T follicular helper cell (primary cell): ENCODE measurements around the gene B9D1.

Experiments
- DNase-seq: peaks from one replicate; pipeline ENCODE4 v3.0.0-alpha.2; 2020; ENCODE audit warnings: low read depth

The B9D1 gene

DNA sequence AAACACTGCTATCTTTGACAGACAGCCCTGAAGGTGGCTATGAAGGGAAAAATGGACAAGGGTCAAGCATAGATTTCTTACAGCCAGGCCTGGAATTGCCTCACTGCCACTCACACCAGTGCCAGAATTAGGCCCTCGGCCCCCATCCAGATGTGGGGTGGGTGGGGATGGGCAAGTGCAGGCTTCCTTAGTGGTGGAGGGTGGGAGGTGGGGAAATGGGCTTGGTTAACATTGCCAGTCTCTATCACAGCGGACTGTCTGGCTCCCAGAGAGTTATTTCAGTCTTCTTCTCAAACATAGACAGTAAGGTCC lies 24.9 kb downstream of the B9D1 start:
- DNase-seq: no peak

GRCh38 chr17:19336938-19337711 lies 25.4 kb downstream of the B9D1 start:
- no peak for DNase-seq

GRCh38 chr17:19335951-19336631 lies 26.4 kb downstream of the B9D1 start:
- no peak for DNase-seq

DNA sequence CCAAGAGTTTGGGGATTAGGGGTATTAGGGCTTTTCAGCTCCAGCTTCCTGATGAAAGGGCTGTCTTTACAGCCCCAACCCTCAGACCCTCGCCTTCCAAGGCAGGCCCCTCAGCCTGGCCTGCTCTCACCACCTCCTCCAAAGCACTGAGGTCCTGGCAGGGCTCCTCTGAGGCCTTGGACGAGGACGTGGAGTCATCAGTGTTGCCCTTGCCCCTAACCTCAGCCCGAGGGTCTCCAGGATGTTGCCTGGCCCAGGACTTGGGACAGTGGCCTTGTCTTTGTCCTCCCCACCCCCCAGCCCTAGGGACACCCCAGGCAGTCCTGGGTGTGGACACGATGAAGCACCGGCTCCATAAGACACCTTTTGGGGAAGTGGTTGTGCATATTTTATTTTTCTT lies 28.2 kb downstream of the B9D1 start:
- no peak for DNase-seq

DNA sequence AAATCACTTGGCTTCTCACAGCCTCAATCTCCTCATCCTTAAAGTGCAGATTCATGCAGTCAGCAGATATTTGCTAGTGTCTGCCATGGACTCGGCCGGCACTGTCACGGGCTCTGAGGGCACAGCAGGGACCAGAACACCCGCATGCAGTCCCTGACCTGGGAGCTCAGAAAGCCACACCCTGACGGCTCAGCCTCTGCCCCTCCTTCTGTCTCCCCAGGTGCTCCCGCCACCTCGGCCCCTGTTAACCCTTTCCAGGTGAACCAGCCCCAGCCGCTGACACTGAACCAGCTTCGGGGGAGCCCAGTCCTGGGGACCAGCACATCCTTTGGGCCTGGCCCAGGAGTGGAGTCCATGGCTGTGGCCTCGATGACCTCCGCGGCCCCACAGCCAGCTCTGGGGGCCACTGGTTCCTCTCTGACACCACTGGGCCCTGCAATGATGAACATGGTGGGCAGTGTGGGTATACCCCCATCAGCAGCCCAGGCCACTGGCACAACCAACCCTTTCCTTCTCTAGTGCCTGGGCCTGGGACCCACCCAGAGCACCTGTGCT lies 28.7 kb downstream of the B9D1 start:
- no peak for DNase-seq

DNA sequence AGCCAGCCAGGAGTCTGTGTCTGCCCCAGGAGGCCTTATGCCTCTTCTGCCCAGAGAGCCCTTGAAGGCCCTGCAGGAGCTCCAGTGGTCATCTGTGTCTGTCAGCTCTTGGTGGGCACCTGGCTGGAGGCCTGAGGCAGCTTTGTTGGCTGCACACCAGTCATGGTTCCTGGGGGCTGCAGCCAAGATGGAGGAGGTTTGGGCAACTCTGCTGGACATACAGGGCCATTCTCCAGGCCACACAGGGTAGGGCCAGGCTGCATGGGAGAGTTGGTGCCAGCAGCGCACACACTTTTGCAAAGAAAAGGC lies 29.4 kb downstream of the B9D1 start:
- DNase-seq: no peak

GRCh38 chr17:19332371-19333131 lies 30.0 kb downstream of the B9D1 start:
- DNase-seq: no peak

GRCh38 chr17:19331543-19332245 lies 30.8 kb downstream of the B9D1 start:
- no peak for DNase-seq

GRCh38 chr17:19331134-19331533 lies 31.4 kb downstream of the B9D1 start:
- no peak for DNase-seq

DNA sequence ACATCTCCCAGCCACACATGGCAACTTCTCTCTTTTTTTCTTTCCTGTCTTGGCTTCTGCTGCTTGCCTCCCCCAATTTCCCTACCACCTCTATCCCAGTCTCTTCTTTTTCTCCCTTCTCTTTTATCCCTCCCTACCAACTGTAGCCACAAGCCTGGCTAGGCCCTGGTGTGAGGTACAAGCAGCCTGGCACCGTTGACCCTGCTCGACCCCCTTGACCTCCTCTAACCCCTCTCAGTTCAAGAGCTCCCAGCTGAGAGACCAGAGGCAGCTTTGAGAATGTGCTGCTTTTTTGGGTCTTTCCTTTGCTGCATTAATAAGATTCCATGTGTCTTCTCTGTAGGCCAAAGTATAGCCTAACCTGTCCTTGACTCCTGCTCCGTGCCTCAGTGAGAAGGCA lies 32.3 kb downstream of the B9D1 start:
- DNase-seq: no peak

GRCh38 chr17:19329839-19330238 lies 32.7 kb downstream of the B9D1 start:
- DNase-seq: no peak

DNA sequence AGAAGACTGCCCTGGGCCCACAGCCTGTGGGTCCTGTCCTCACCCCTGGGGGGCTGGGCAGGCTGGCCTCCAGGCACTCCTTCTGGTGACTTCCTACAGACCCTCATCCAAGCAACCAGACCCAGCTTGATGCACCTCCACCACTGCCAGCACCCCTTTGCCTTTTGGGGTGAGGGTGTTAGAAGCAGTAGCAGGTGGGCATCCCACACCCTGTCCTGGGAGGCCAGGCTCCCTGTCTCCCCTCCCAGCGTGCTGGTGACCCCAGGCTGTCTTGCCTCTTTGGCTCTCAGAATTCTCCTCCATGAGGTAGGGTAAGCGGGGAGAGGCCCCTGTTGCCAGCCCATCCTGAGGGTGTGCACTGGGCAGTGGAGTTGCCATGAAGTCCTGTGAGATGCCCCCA lies 33.4 kb downstream of the B9D1 start:
- DNase-seq: no peak

DNA sequence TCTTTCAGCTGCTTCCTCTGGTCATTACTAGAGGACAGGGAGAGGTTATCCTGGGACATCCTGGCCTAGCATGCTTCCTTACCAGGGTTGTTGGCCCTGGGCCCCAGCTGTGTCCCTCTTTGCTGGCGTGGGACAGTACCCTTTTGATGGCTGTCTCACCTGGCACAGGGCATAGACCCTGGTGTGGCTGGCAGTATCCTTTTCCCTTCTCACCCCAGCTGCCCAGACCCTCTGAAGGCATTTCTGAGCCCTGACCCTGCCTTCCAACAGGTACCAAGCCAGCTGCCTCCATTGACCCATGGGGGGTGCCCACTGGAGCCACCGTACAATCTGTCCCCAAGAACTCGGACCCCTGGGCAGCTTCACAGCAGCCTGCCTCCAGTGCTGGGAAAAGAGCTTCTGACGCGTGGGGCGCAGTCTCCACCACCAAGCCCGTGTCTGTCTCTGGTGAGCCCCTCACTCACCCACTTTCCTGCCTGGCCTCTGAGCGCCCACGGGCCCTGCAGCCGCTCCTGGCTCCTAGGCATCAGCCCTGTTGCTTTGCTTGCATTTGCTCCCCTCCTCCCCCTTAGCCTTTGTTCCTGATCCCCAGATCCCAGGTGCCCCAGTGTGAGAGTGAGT lies 34.0 kb downstream of the B9D1 start:
- no peak for DNase-seq

DNA sequence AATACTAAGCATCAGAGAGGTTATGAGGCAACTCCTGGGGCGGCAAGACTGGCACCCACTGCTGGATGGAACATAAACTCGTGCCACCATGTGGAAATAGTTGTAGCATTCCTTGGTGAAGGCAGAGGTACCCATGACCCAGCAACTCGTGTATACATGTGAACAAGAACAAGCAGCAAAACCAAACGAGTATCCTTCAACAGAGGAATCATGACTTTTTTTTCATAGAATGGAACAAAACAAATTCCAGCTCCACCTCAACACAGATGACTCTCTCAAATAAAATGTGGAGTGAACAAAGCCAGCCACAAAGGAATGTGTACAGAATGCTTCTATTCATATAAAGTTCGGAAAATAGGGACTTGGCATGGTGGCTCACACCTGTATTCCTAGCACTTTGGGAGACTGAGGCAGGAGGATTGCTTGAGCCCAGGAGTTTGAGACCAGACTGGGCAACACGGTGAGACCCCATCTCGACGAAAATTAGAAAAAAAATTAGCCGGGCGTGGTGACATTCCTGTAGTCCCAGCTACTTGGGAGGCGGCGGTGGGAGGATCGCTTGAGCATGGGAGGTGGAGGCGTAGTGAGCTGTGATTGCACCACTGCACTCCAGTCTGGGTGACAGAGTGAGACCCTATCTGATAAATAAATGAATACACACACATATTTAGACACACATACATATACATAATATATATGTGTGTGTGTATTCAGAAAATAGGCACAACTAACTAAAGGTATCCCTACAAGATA lies 35.3 kb downstream of the B9D1 start:
- DNase-seq: no peak

- DNase-seq: no peak
Observed at GRCh38 chr17:19325542-19325941, 37.0 kb downstream of the B9D1 start.

DNA sequence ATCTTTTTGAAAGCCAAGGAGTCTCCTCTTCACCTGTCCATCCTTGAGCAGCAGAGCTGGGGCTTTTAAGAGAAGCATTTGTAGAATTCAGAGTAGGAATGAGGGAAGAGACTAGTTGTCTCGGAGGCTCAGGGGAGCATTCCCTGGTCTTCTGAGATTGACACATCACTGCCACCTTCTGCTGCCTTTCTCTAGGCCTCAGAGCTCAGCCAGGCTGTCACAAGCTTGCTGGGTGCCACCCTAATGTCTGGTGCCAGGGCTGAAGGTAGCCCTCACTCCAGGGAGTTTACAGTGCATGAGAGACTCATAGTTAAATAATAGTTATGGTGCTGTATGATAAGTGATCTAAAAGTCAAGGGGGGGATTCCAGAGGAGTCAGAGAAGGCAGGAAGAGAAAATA lies 39.7 kb downstream of the B9D1 start:
- no peak for DNase-seq

GRCh38 chr17:19322129-19322505 lies 40.4 kb downstream of the B9D1 start:
- DNase-seq: no peak

DNA sequence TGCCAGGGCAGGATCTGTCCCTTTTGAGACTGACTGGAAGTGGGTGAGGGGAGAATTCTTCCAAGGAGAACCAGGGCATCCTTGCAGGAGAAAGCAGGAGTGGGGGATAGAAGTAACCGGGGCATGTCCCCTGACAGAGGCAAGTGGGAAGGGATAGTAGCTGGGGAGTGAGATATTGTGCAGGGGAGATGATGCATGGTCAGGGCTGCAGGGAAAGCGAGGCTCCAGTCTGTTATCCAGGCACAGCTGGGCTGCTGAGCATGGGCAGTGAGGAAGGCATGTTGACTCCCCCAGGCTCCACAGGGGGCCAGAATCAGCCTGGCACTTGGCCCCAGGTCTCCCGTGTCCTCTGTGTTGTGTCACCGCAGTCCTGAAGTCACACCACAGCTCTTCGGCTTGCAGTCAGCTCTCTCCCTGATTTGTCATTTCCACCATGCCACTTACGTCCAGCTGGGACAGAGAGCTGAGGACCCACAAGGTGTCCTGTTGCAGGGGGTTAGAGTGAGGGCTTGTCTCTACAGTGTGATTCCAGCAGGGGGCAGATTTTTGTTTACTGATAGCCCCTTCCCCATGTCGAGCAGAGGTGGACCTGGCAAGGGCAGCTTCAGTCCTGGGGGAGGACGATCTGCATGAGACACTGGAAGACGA lies 40.9 kb downstream of the B9D1 start:
- no peak for DNase-seq

- DNase-seq: no peak
Observed at GRCh38 chr17:19320876-19321275, 41.6 kb downstream of the B9D1 start.

- DNase-seq: no peak
Observed at GRCh38 chr17:19319771-19320505, 42.6 kb downstream of the B9D1 start.
